IMR-90 (cell line): ENCODE results near the gene NREP. TPM values are rescaled to one million over a fixed set of nuclear protein-coding genes. Genes with fewer than 3 reads are reported as not detected.

Source experiments
- ATAC-seq: fragments of 200-7000 bp; cut with Tn5 transposase; 2 replicates; pipeline ENCODE4 v1.9.1; 2020; ENCODE audit warnings: low read depth, mild to moderate bottlenecking, moderate library complexity
- BruUV-seq: library from RNA; stranded (reverse); fragments of 400-500 nt; replicated peaks from 2 replicates; lab custom pipeline; 2021; lab: Mats Ljungman, UMichigan
- CTCF ChIA-PET: fragments of 300-600 bp; formaldehyde crosslinking; extraction: SDS; loops from one replicate; lab custom pipeline; 2021; ENCODE audit warnings: antibody characterized with exemption; lab: Yijun Ruan, JAX
- POLR2A ChIA-PET: fragments of 300-600 bp; sonication (Branson Sonifier 250); formaldehyde crosslinking; loops from one replicate; lab custom pipeline; 2022; ENCODE audit warnings: antibody characterized with exemption; ENCODE audit not compliant: unreplicated experiment; lab: Charles Lee
- DNase-seq: peaks from one replicate; pipeline ENCODE4 v3.0.0; 2013
- H2AFZ ChIP-seq: replicated peaks from 2 replicates; pipeline ENCODE3; 2013; ENCODE audit warnings: low read length, mild to moderate bottlenecking; ENCODE audit not compliant: poor library complexity
- H2AK5ac ChIP-seq: 2 replicates; pipeline ENCODE4 v1.6.1; 2013; ENCODE audit warnings: low read depth, low read length, inconsistent platforms
- H2AK9ac ChIP-seq: replicated peaks from 2 replicates; pipeline ENCODE3; 2013; ENCODE audit warnings: mild to moderate bottlenecking, low read depth, low read length, moderate library complexity; ENCODE audit not compliant: poor library complexity
- H2BK120ac ChIP-seq: 2 replicates; pipeline ENCODE4 v1.6.1; 2013; ENCODE audit warnings: low read depth, low read length, inconsistent platforms
- H2BK15ac ChIP-seq: 3 replicates; pipeline ENCODE4 v1.6.1; 2013; ENCODE audit warnings: low read depth, low read length, inconsistent platforms
- H2BK20ac ChIP-seq: 2 replicates; pipeline ENCODE4 v1.6.1; 2013; ENCODE audit warnings: low read depth, mild to moderate bottlenecking, inconsistent platforms, low read length, moderate library complexity
- H2BK5ac ChIP-seq: 2 replicates; pipeline ENCODE4 v1.6.1; 2013; ENCODE audit warnings: mild to moderate bottlenecking, low read depth, low read length, inconsistent platforms; ENCODE audit not compliant: poor library complexity, severe bottlenecking
- H3K14ac ChIP-seq: replicated peaks from 2 replicates; pipeline ENCODE4 v1.6.1; 2013; ENCODE audit warnings: low read depth, low read length, inconsistent platforms
- H3K18ac ChIP-seq: 2 replicates; pipeline ENCODE4 v1.6.1; 2013; ENCODE audit warnings: low read depth, low read length, control low read depth
- H3K23ac ChIP-seq: 2 replicates; pipeline ENCODE4 v1.6.1; 2013; ENCODE audit warnings: low read depth, low read length, inconsistent platforms
- H3K27ac ChIP-seq: 2 replicates; pipeline ENCODE4 v1.5.1; 2013; ENCODE audit warnings: mild to moderate bottlenecking, control low read depth, low read length; ENCODE audit not compliant: insufficient read depth
- H3K27me3 ChIP-seq: 2 replicates; pipeline ENCODE4 v1.6.1; 2013; ENCODE audit warnings: low read length; ENCODE audit not compliant: control insufficient read depth, insufficient read depth
- H3K36me3 ChIP-seq: 2 replicates; pipeline ENCODE4 v1.6.1; 2013; ENCODE audit warnings: low read length, mixed read lengths; ENCODE audit not compliant: control insufficient read depth, insufficient read depth
- H3K4ac ChIP-seq: 2 replicates; pipeline ENCODE4 v1.6.1; 2013; ENCODE audit warnings: low read depth, low read length, inconsistent platforms
- H3K4me1 ChIP-seq: 2 replicates; pipeline ENCODE4 v1.6.1; 2013; ENCODE audit warnings: low read length, mixed read lengths; ENCODE audit not compliant: control insufficient read depth, insufficient read depth
- H3K4me2 ChIP-seq: 2 replicates; pipeline ENCODE4 v1.6.1; 2013; ENCODE audit warnings: low read depth, mild to moderate bottlenecking, control low read depth, low read length, moderate library complexity
- H3K4me3 ChIP-seq: 2 replicates; pipeline ENCODE4 v1.5.1; 2013; ENCODE audit warnings: low read depth, mild to moderate bottlenecking, control low read depth, low read length, moderate library complexity; ENCODE audit not compliant: insufficient read depth
- H3K56ac ChIP-seq: 2 replicates; pipeline ENCODE4 v1.6.1; 2013; ENCODE audit warnings: low read length, inconsistent platforms; ENCODE audit not compliant: insufficient read depth; ENCODE audit errors: extremely low read depth
- H3K79me1 ChIP-seq, 2 experiments: 2 replicates each; pipeline ENCODE4 v1.6.1; 2013; ENCODE audit warnings: low read length in 2 of 2, inconsistent platforms in 1 of 2, low read depth in 1 of 2
- H3K9ac ChIP-seq: 2 replicates; pipeline ENCODE4 v1.6.1; 2013; ENCODE audit warnings: low read depth, low read length, control low read depth
- H3K9me1 ChIP-seq: 2 replicates; pipeline ENCODE4 v1.6.1; 2013; ENCODE audit warnings: low read length, inconsistent platforms; ENCODE audit not compliant: insufficient read depth
- H3K9me3 ChIP-seq: 2 replicates; pipeline ENCODE4 v1.6.1; 2013; ENCODE audit warnings: low read length; ENCODE audit not compliant: control insufficient read depth, insufficient read depth
- H4K20me1 ChIP-seq: 2 replicates; pipeline ENCODE4 v1.6.1; 2013; ENCODE audit warnings: low read length, inconsistent platforms; ENCODE audit not compliant: insufficient read depth
- H4K5ac ChIP-seq: 2 replicates; pipeline ENCODE4 v1.6.1; 2013; ENCODE audit warnings: mild to moderate bottlenecking, low read depth, low read length, control low read depth
- H4K8ac ChIP-seq, 2 experiments: 2 replicates each; pipeline ENCODE4 v1.6.1; 2013; ENCODE audit warnings: low read depth in 2 of 2, low read length in 2 of 2, control low read depth in 1 of 2, inconsistent platforms in 1 of 2
- H4K91ac ChIP-seq: 2 replicates; pipeline ENCODE4 v1.6.1; 2013; ENCODE audit warnings: low read depth, low read length, inconsistent platforms; ENCODE audit not compliant: insufficient read depth
- BHLHE40 ChIP-seq: fragments of 150-350 bp; IDR thresholded peaks from 2 replicates; pipeline ENCODE4 v1.6.1; 2016; ENCODE audit warnings: mild to moderate bottlenecking, low read depth, low read length
- CEBPB ChIP-seq: IDR thresholded peaks from 2 replicates; pipeline ENCODE4 v1.6.1; 2012; ENCODE audit warnings: low read depth, low read length, improper control_type of control experiment
- CHD1 ChIP-seq: IDR thresholded peaks from 2 replicates; pipeline ENCODE4 v1.6.1; 2012; ENCODE audit warnings: low read depth, low read length, improper control_type of control experiment
- ELK1 ChIP-seq: fragments of 150-350 bp; IDR thresholded peaks from 2 replicates; pipeline ENCODE4 v1.6.1; 2016; ENCODE audit warnings: low read depth, mild to moderate bottlenecking, low read length, moderate library complexity, borderline replicate concordance
- FOS ChIP-seq: fragments of 150-350 bp; IDR thresholded peaks from 2 replicates; pipeline ENCODE4 v1.6.1; 2016; ENCODE audit warnings: low read depth, low read length
- MAFK ChIP-seq: IDR thresholded peaks from 2 replicates; pipeline ENCODE4 v1.6.1; 2012; ENCODE audit warnings: low read depth, low read length, improper control_type of control experiment
- MAZ ChIP-seq: IDR thresholded peaks from 2 replicates; pipeline ENCODE4 v1.6.1; 2012; ENCODE audit warnings: low read depth, mild to moderate bottlenecking, low read length, improper control_type of control experiment, moderate library complexity, borderline replicate concordance
- MXI1 ChIP-seq: IDR thresholded peaks from 2 replicates; pipeline ENCODE4 v1.6.1; 2012; ENCODE audit warnings: low read depth, mild to moderate bottlenecking, low read length, moderate library complexity, borderline replicate concordance
- NFE2L2 ChIP-seq: fragments of 150-350 bp; IDR thresholded peaks from 2 replicates; pipeline ENCODE4 v1.6.1; 2016; ENCODE audit warnings: low read depth, mild to moderate bottlenecking, low read length
- POLR2A ChIP-seq: IDR thresholded peaks from 2 replicates; pipeline ENCODE4 v1.6.1; 2012; ENCODE audit warnings: mild to moderate bottlenecking, low read depth, low read length
- RAD21 ChIP-seq: IDR thresholded peaks from 2 replicates; pipeline ENCODE4 v1.6.1; 2012; ENCODE audit warnings: low read length, improper control_type of control experiment
- RCOR1 ChIP-seq: IDR thresholded peaks from 2 replicates; pipeline ENCODE4 v1.6.1; 2012; ENCODE audit warnings: mild to moderate bottlenecking, low read length, improper control_type of control experiment; ENCODE audit not compliant: insufficient replicate concordance
- RFX5 ChIP-seq: IDR thresholded peaks from 2 replicates; pipeline ENCODE4 v1.8.0; 2012; ENCODE audit warnings: low read depth, mild to moderate bottlenecking, low read length, moderate library complexity
- SMC3 ChIP-seq: fragments of 150-350 bp; IDR thresholded peaks from 2 replicates; pipeline ENCODE4 v1.6.1; 2016; ENCODE audit warnings: low read depth, mild to moderate bottlenecking, antibody characterized with exemption, low read length, moderate library complexity
- USF2 ChIP-seq: fragments of 150-350 bp; IDR thresholded peaks from 2 replicates; pipeline ENCODE4 v1.6.1; 2017; ENCODE audit warnings: mild to moderate bottlenecking, antibody characterized with exemption, low read length, low read depth
- WGBS, 2 experiments: methylation state at CpG; one replicate each; pipeline versions ENCODE4 v1.1.5 to v1.1.7; 2013; ENCODE audit warnings: missing lambda C conversion rate in 2 of 2; ENCODE audit not compliant: insufficient read length in 1 of 2; ENCODE audit errors: extremely low coverage in 2 of 2; 5-methylcytosine and 5-hydroxymethylcytosine counted together
- dilution Hi-C: fragments of 300-500 bp; cut with HindIII; formaldehyde crosslinking; loops from one replicate; pipeline ENCODE4 v1.14.3; 2018; ENCODE audit warnings: low sequenced_read_pairs; ENCODE audit not compliant: unreplicated experiment
- in situ Hi-C: fragments of 300-500 bp; cut with MboI; formaldehyde crosslinking; loops from 3 replicates; pipeline ENCODE4 v1.14.3; 2019; ENCODE audit warnings: low sequenced_read_pairs, inconsistent platforms, mixed read lengths
- intact Hi-C: fragments of 100-400 bp; cut with micrococcal nuclease; formaldehyde crosslinking; loops from 2 replicates; pipeline ENCODE4 v1.10.0; 2022
- polyA plus RNA-seq, 3 experiments: library from polyadenylated mRNA; depleted of rRNA; stranded (reverse); fragments of >200 nt; gene quantifications; 2 replicates each; pipeline ENCODE4 v1.2.3, GENCODE V29; 2012; ENCODE audit warnings: low replicate concordance in 1 of 3
- total RNA-seq: library from RNA; depleted of rRNA; stranded (reverse); fragments of >200 nt; gene quantifications from 2 replicates; pipeline ENCODE4 v1.2.3, GENCODE V29; 2012
- TF ChIP-seq, protein P1 (sequence below): conservative IDR thresholded peaks from 2 replicates; pipeline ENCODE4 v1.5.1; 2012; ENCODE audit warnings: mild to moderate bottlenecking, low read depth, low read length, improper control_type of control experiment

Gene NREP
- total and polyA plus RNA-seq, 2 of the 4 experiments (the other 2 are of a cell fraction), result 178 to 277 TPM

DNA sequence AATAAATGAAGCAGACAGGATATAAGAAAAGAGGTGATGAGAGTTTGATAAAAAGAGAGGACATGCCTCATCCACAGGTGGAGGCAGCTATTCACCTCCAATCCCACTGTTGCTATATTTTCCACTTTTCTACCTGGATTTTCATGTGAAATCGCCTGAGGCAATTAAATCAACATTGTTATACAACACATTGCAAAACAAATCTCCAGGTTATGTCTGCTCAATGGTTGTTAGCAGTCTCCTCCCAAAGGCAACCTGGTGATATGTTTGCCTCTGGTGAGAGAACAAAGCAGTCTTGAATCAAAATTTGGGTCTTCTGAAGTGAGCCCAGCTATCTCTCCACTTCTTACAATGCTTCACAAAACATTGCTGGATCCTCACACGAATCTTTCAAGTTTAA is 30.0 kb downstream of the NREP start:
- H3K36me3 ChIP-seq, result peaks cover 21% of the 10 kb centered on the region
- dilution Hi-C loops (no loop called here), in situ Hi-C loops (no loop called here), intact Hi-C loops (no loop called here)
- H4K20me1 ChIP-seq, result no peaks in the 10 kb centered on the region
- peaks cover 3 to 12% of the 10 kb centered on the region in 2 experiments; a peak in 3 of 4 replicates for H3K79me1 ChIP-seq
- H2BK15ac ChIP-seq, result no peak overlapping the region
- no peak overlapping the region for H2BK5ac ChIP-seq
- no peak overlapping the region for H3K23ac ChIP-seq
- ATAC-seq (no peak), DNase-seq (no peak)
- H2AK5ac ChIP-seq, result no peak overlapping the region
- no peak overlapping the region for H3K4me3 ChIP-seq
- no peak overlapping the region for H3K4me2 ChIP-seq
- H3K4ac ChIP-seq, result no peak overlapping the region
- H4K8ac ChIP-seq, result no peak overlapping the region
- H2BK120ac ChIP-seq, result no peak overlapping the region
- no peak overlapping the region for H3K14ac ChIP-seq
- H3K9me1 ChIP-seq, result peaks cover 3% of the 10 kb centered on the region; the same call in 1 of the 2 replicates
- no peaks in the 10 kb centered on the region for H3K4me1 ChIP-seq
- ChIA-PET CTCF (no interaction called here), POLR2A (no interaction called here)
- no peak overlapping the region for H4K91ac ChIP-seq
- no peaks in the 10 kb centered on the region for H3K27me3 ChIP-seq
- BruUV-seq, result no TSS peak
- H4K5ac ChIP-seq, result no peak overlapping the region
- H2BK20ac ChIP-seq, result no peak overlapping the region
- H3K56ac ChIP-seq, result no peak overlapping the region
- no peak overlapping the region for H2AK9ac ChIP-seq
- no peaks in the 10 kb centered on the region for H3K9me3 ChIP-seq
- 100% methylated on average over 1 of the region's 2 CpGs; no CpG with 5 or more reads in 1 of the 2 experiments for WGBS, 2 experiments
- no peak overlapping the region for H3K9ac ChIP-seq
- H3K27ac ChIP-seq, result no peak overlapping the region
- no peak for TF ChIP-seq CHD1
- no peak for TF ChIP-seq RCOR1
- TF ChIP-seq ELK1, result no peak
- TF ChIP-seq CEBPB, result no peak
- no peak for TF ChIP-seq POLR2A
- TF ChIP-seq BHLHE40, result no peak
- no peak for TF ChIP-seq MXI1
- no peak for TF ChIP-seq MAFK
- no peak for TF ChIP-seq SMC3
- TF ChIP-seq MAZ, result no peak
- no peak for TF ChIP-seq FOS
- TF ChIP-seq USF2, result no peak
- no peak for TF ChIP-seq RFX5
- TF ChIP-seq, protein P1, sequence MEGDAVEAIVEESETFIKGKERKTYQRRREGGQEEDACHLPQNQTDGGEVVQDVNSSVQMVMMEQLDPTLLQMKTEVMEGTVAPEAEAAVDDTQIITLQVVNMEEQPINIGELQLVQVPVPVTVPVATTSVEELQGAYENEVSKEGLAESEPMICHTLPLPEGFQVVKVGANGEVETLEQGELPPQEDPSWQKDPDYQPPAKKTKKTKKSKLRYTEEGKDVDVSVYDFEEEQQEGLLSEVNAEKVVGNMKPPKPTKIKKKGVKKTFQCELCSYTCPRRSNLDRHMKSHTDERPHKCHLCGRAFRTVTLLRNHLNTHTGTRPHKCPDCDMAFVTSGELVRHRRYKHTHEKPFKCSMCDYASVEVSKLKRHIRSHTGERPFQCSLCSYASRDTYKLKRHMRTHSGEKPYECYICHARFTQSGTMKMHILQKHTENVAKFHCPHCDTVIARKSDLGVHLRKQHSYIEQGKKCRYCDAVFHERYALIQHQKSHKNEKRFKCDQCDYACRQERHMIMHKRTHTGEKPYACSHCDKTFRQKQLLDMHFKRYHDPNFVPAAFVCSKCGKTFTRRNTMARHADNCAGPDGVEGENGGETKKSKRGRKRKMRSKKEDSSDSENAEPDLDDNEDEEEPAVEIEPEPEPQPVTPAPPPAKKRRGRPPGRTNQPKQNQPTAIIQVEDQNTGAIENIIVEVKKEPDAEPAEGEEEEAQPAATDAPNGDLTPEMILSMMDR, result no peak
- TF ChIP-seq RAD21, result no peak
- TF ChIP-seq NFE2L2, result no peak
- no peak overlapping the region for H2AFZ ChIP-seq
- no peak overlapping the region for H3K18ac ChIP-seq
